OCI-LY3 (cell line): ENCODE data around the gene GIMAP4.

Source experiments
- H2AFZ ChIP-seq: fragments of 200-600, 300-600 bp; shearing (Covaris generic); 2 replicates; pipeline ENCODE4 v1.6.0; 2014; ENCODE audit warnings: antibody characterized with exemption, low read depth, low read length
- H3K27ac ChIP-seq: fragments of 200-600, 300-600 bp; sonication (generic); 2 replicates; pipeline ENCODE4 v1.5.1; 2014; ENCODE audit warnings: mild to moderate bottlenecking, low read length, moderate library complexity, mixed read lengths
- H3K27me3 ChIP-seq: fragments of 200-600, 300-600 bp; sonication (generic); 2 replicates; pipeline ENCODE4 v1.6.1; 2014; ENCODE audit warnings: low read depth, low read length, mixed read lengths
- H3K36me3 ChIP-seq: fragments of 200-600, 300-600 bp; sonication (generic); replicated peaks from 2 replicates; pipeline ENCODE3; 2014; ENCODE audit warnings: low read depth, low read length, mixed read lengths
- H3K4me1 ChIP-seq: fragments of 300-600, 200-600 bp; sonication (generic); 2 replicates; pipeline ENCODE4 v1.6.1; 2014; ENCODE audit warnings: low read length, mixed read lengths
- H3K4me2 ChIP-seq: fragments of 200-600, 300-600 bp; sonication (generic); 2 replicates; pipeline ENCODE4 v1.6.1; 2014; ENCODE audit warnings: low read length, mixed read lengths
- H3K4me3 ChIP-seq: fragments of 300-600, 200-600 bp; sonication (generic); 2 replicates; pipeline ENCODE4 v1.5.1; 2014; ENCODE audit warnings: antibody characterized with exemption, mild to moderate bottlenecking, low read length, moderate library complexity
- H3K79me2 ChIP-seq: fragments of 300-600, 200-600 bp; shearing (Covaris generic); 2 replicates; pipeline ENCODE4 v1.6.1; 2014; ENCODE audit warnings: mild to moderate bottlenecking, low read length, mixed read lengths
- H3K9ac ChIP-seq: fragments of 300-600, 200-600 bp; shearing (Covaris generic); 2 replicates; pipeline ENCODE4 v1.6.0; 2014; ENCODE audit warnings: mild to moderate bottlenecking, low read length, moderate library complexity
- H3K9me3 ChIP-seq: fragments of 200-600, 300-600 bp; shearing (Covaris generic); 2 replicates; pipeline ENCODE4 v1.6.1; 2014; ENCODE audit warnings: low read length, mixed read lengths; ENCODE audit not compliant: insufficient read depth
- H4K20me1 ChIP-seq: fragments of 200-600, 300-600 bp; sonication (generic); 2 replicates; pipeline ENCODE4 v1.6.1; 2016; ENCODE audit warnings: low read length, mixed read lengths; ENCODE audit not compliant: insufficient read depth
- EZH2phosphoT487 ChIP-seq: fragments of 200-600 bp; shearing (Covaris generic); IDR thresholded peaks from 2 replicates; pipeline ENCODE4 v1.6.1; 2018; ENCODE audit warnings: antibody characterized with exemption, mixed run types, low read depth
- TF ChIP-seq, protein P1 (sequence below): fragments of 200-600, 300-600 bp; sonication (generic); IDR thresholded peaks from 2 replicates; pipeline ENCODE4 v1.5.1; 2014; ENCODE audit warnings: antibody characterized with exemption, low read length, low read depth

GIMAP4 gene

DNA sequence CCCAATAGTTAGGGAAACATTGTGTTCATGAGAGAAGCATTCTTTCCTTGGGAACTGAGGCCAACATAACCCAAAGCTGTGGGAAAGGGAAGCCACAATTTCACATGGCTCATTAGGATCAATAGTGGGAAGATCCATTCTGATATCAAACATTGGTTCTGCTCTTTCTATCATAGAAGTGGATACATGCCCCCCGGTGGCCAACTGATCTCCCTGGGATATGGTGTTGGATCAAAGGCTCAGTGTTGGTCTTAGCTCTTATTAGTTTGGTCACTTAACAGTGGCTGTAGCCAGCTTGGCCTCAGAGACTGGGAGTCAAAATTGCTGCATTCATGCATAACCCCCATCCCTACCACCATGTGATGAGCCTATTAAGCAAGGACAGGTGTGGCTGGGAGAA is 6.7 kb upstream of the GIMAP4 start:
- Histone ChIP-seq H3K36me3 (no peaks in the 10 kb centered on the region), H3K27ac (no peak overlapping the region), H3K4me1 (no peaks in the 10 kb centered on the region), H3K9me3 (no peaks in the 10 kb centered on the region), H3K4me2 (no peak overlapping the region), H3K4me3 (no peak overlapping the region), H4K20me1 (no peaks in the 10 kb centered on the region), H3K9ac (no peak overlapping the region), H3K27me3 (peaks cover 17% of the 10 kb centered on the region), H2AFZ (no peak overlapping the region), H3K79me2 (no peaks in the 10 kb centered on the region)
- no peak for TF ChIP-seq EZH2phosphoT487
- TF ChIP-seq, protein P1, sequence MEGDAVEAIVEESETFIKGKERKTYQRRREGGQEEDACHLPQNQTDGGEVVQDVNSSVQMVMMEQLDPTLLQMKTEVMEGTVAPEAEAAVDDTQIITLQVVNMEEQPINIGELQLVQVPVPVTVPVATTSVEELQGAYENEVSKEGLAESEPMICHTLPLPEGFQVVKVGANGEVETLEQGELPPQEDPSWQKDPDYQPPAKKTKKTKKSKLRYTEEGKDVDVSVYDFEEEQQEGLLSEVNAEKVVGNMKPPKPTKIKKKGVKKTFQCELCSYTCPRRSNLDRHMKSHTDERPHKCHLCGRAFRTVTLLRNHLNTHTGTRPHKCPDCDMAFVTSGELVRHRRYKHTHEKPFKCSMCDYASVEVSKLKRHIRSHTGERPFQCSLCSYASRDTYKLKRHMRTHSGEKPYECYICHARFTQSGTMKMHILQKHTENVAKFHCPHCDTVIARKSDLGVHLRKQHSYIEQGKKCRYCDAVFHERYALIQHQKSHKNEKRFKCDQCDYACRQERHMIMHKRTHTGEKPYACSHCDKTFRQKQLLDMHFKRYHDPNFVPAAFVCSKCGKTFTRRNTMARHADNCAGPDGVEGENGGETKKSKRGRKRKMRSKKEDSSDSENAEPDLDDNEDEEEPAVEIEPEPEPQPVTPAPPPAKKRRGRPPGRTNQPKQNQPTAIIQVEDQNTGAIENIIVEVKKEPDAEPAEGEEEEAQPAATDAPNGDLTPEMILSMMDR, result no peak

DNA sequence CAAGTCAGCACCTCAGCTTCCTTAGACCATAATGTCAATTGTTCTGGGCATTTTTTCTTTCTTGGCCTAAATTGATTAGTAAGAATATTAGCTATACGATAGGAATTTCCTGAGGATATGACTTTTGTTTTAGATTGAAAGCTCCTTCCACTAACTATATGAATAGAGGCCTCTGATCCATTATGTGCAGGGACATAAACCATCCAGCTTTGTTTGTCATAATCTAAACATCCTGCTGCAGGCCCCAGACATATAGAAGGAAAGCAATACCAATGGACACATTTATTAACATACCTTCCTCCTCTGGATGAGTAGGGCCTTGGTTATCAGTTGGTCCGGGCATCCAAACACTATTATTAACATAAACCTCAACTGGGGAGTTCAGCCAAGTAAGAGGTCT is 4.3 kb upstream of the GIMAP4 start:
- no peaks in the 10 kb centered on the region for H4K20me1 ChIP-seq
- H3K27me3 ChIP-seq, result peaks cover 17% of the 10 kb centered on the region
- TF ChIP-seq, protein P1, result no peak
- TF ChIP-seq EZH2phosphoT487, result no peak
- no peaks in the 10 kb centered on the region for H3K4me1 ChIP-seq
- H2AFZ ChIP-seq, result no peak overlapping the region
- no peaks in the 10 kb centered on the region for H3K79me2 ChIP-seq
- no peak overlapping the region for H3K4me3 ChIP-seq
- H3K9ac ChIP-seq, result no peak overlapping the region
- H3K36me3 ChIP-seq, result no peaks in the 10 kb centered on the region
- no peak overlapping the region for H3K27ac ChIP-seq
- H3K9me3 ChIP-seq, result no peaks in the 10 kb centered on the region
- H3K4me2 ChIP-seq, result no peak overlapping the region

DNA sequence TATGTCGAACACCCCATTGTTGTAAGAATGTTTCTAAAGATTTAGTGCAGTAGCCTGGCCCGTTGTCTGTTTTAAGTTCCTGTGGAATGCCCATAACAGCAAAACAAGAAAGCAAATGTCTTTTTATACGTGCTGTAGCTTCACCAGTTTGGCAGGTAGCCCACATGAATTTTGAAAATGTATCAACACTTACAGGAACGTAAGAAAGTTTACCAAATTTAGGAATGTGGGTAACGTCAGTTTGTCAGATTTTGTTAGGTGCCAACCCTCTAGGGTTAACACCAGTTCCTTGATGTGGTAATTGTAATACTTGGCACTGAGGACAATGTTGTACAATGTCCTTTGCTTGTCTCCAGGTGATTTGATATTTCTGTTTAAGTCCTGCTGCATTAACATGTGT is 3.2 kb upstream of the GIMAP4 start:
- Histone ChIP-seq H3K79me2 (no peaks in the 10 kb centered on the region), H3K4me1 (no peaks in the 10 kb centered on the region), H4K20me1 (no peaks in the 10 kb centered on the region), H3K4me2 (no peak overlapping the region), H3K9ac (no peak overlapping the region), H3K36me3 (no peaks in the 10 kb centered on the region), H3K27me3 (peaks cover 17% of the 10 kb centered on the region), H3K9me3 (no peaks in the 10 kb centered on the region), H2AFZ (no peak overlapping the region), H3K27ac (no peak overlapping the region), H3K4me3 (no peak overlapping the region)
- TF ChIP-seq, protein P1, result no peak
- TF ChIP-seq EZH2phosphoT487, result no peak

DNA sequence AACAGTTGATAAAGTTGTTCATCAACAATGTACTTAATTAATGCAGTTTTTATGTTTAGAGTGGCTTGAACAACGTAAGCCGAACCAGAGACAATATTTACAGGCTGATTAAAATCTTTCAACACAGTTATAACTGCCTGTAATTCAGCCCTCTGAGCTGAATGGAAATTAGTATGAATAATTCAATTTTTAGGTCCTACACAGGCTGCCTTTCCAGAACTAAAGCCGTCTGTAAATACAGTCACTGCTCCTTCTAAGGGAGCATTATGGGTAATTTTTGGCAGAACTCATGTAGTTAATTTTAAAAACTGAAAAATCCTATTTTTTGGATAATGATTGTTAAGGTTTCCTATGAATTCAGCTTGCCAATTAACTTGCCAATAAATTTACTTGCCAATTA is 2.6 kb upstream of the GIMAP4 start:
- H3K27me3 ChIP-seq, result peaks cover 17% of the 10 kb centered on the region
- H4K20me1 ChIP-seq, result no peaks in the 10 kb centered on the region
- no peak overlapping the region for H3K27ac ChIP-seq
- TF ChIP-seq EZH2phosphoT487, result no peak
- TF ChIP-seq, protein P1, result no peak
- no peaks in the 10 kb centered on the region for H3K4me1 ChIP-seq
- H3K9ac ChIP-seq, result no peak overlapping the region
- H3K9me3 ChIP-seq, result no peaks in the 10 kb centered on the region
- H2AFZ ChIP-seq, result no peak overlapping the region
- H3K4me3 ChIP-seq, result no peak overlapping the region
- H3K4me2 ChIP-seq, result no peak overlapping the region
- H3K79me2 ChIP-seq, result no peaks in the 10 kb centered on the region
- H3K36me3 ChIP-seq, result no peaks in the 10 kb centered on the region
